ENCODE results near the gene IKBIP.

GRCh38 chr12:98601924-98602323, 42.7 kb downstream of the IKBIP start:
- TF ChIP-seq ZFX (IDR thresholded peaks at IDR 0.05) (no peak), CTCF (conservative IDR thresholded peaks at IDR 0.05) (no peak)
